Panc1 (cell line): ENCODE data around the gene SKI. TPM values are rescaled to one million over a fixed set of nuclear protein-coding genes. Genes with fewer than 3 reads are reported as not detected.
A peak's percentile ranks its signal among the peaks of the same experiment; 100 is the strongest.
"Not testable (repeated sequence)": the region's sequence is repeated elsewhere in the genome, so short reads cannot be mapped to it uniquely, and the experiment has no call there.

Experiments
- ATAC-seq: fragments of 200-7000 bp; cut with Tn5 transposase; 2 replicates; pipeline ENCODE4 v1.9.1; 2020; ENCODE audit warnings: mild to moderate bottlenecking, moderate library complexity
- BruUV-seq: library from RNA; stranded (reverse); fragments of 400-500 nt; replicated peaks from 2 replicates; lab custom pipeline; 2021; lab: Mats Ljungman, UMichigan
- CTCF ChIA-PET: fragments of 300-600 bp; sonication (Branson Sonifier 250); formaldehyde crosslinking; loops from one replicate; lab custom pipeline; 2022; ENCODE audit warnings: antibody characterized with exemption; lab: Charles Lee
- POLR2A ChIA-PET: fragments of 300-600 bp; sonication (Branson Sonifier 250); formaldehyde crosslinking; loops from one replicate; lab custom pipeline; 2022; ENCODE audit warnings: antibody characterized with exemption; lab: Charles Lee
- DNase-seq: peaks from one replicate; pipeline ENCODE4 v3.0.0-alpha.2; 2010; ENCODE audit warnings: low read depth, low spot score
- H3K27ac ChIP-seq: 2 replicates; pipeline ENCODE4 v1.5.1; 2011; ENCODE audit warnings: mild to moderate bottlenecking, low read length, inconsistent platforms
- H3K27me3 ChIP-seq: fragments of 200-500 bp; sonication (Bioruptor generic); 2 replicates; pipeline ENCODE4 v1.6.0; 2014; ENCODE audit warnings: low read length, inconsistent platforms; ENCODE audit not compliant: control insufficient read depth, insufficient read depth
- H3K36me3 ChIP-seq: fragments of 200-500 bp; sonication (Bioruptor generic); 2 replicates; pipeline ENCODE4 v1.5.1; 2014; ENCODE audit warnings: inconsistent platforms, mild to moderate bottlenecking, low read length, moderate library complexity; ENCODE audit not compliant: control insufficient read depth, insufficient read depth
- H3K4me1 ChIP-seq: 2 replicates; pipeline ENCODE4 v1.5.1; 2011; ENCODE audit warnings: inconsistent platforms, mild to moderate bottlenecking, low read length, moderate library complexity; ENCODE audit not compliant: control insufficient read depth, insufficient read depth
- H3K4me3 ChIP-seq, 2 experiments: 2 replicates each; pipeline ENCODE4 v1.5.1; 2011 to 2012; ENCODE audit warnings: low read depth in 2 of 2, low read length in 2 of 2, mild to moderate bottlenecking in 2 of 2, inconsistent platforms in 1 of 2, moderate library complexity in 1 of 2
- H3K9me3 ChIP-seq: fragments of 200-500 bp; sonication (Bioruptor generic); 2 replicates; pipeline ENCODE4 v1.5.1; 2014; ENCODE audit warnings: low read depth, mild to moderate bottlenecking, inconsistent platforms, low read length, moderate library complexity; ENCODE audit not compliant: control insufficient read depth, insufficient read depth
- POLR2AphosphoS5 ChIP-seq: IDR thresholded peaks from 2 replicates; pipeline ENCODE4 v1.6.1; 2012; ENCODE audit warnings: mild to moderate bottlenecking, low read depth, low read length, moderate library complexity
- SIN3A ChIP-seq: IDR thresholded peaks from 2 replicates; pipeline ENCODE4 v1.6.1; 2012; ENCODE audit warnings: low read depth, mild to moderate bottlenecking, low read length, moderate library complexity, borderline replicate concordance; ENCODE audit not compliant: insufficient read depth
- TCF7L2 ChIP-seq: IDR thresholded peaks from 2 replicates; pipeline ENCODE4 v1.6.1; 2011; ENCODE audit warnings: mild to moderate bottlenecking, low read depth, low read length, inconsistent platforms
- in situ Hi-C: cut with HindIII; loops from 2 replicates; pipeline ENCODE4 v1.10.0; 2016; ENCODE audit warnings: low sequenced_read_pairs, low pct_unique_long_range_greater_than_20kb
- intact Hi-C: fragments of 100-400 bp; cut with micrococcal nuclease; formaldehyde crosslinking; loops from one replicate; pipeline ENCODE4 v1.10.0; 2022; ENCODE audit not compliant: unreplicated experiment
- total RNA-seq: library from RNA; stranded (reverse); gene quantifications from one replicate; pipeline ENCODE4 v1.2.1, GENCODE V29; 2021; ENCODE audit not compliant: unreplicated experiment
- TF ChIP-seq, protein P1 (sequence below): fragments of 450-650 bp; IDR thresholded peaks from 2 replicates; pipeline ENCODE4 v1.5.1; 2017; ENCODE audit warnings: mild to moderate bottlenecking
- TF ChIP-seq, protein P2 (sequence below), 2 experiments: IDR thresholded peaks; 2 replicates each; pipeline ENCODE4 v1.6.1; 2011 to 2012; ENCODE audit warnings: low read depth in 2 of 2, control low read depth in 1 of 2, low read length in 1 of 2, mild to moderate bottlenecking in 1 of 2, moderate library complexity in 1 of 2; ENCODE audit not compliant: insufficient read depth in 1 of 2

Gene SKI
- total RNA-seq, 1 experiment from 2014 or later, result 63.2 TPM

DNA sequence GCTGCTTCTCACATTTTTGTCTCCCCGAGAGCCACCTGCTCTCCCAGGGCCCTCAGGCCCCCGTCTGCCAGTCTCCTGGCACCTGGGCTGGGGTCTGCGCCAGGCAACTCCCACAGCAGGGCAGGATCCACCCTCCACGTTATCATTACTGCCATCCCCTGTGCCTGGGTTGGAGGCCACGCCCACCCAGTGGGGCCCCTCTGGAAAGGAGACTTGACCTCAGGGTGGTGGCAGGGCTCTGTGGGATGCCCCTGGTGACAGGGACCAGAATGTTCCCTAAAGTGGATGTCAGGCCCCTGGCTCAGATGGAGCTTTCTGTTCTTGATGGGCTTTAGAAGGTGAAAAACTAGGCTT, 66.6 kb downstream of the SKI start:
- CTCF ChIA-PET, result no interaction called here
- H3K4me1 ChIP-seq, result peaks cover 9% of the 10 kb centered on the region
- no peaks in the 10 kb centered on the region for H3K27me3 ChIP-seq

DNA sequence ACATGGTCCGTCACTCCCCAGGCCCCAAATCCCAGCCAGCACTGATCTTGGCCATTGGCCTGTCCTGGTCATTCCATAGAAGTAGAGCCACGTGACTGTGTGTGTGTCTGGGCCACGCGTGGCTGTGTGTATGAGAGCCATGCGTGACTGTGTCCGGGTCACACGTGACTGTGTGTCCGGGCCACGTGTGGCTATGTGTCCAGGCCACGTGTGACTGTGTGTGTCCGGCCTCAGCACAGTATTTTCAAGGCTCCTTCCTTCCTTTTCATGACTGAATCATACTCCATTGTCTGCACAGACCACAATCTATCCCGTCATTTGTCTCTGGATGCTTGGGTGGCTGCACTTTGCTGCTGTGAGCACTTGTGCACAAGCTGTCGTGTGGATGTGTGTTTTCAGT, 67.4 kb downstream of the SKI start:
- in situ Hi-C loops (no loop called here), intact Hi-C loops (no loop called here)
- Histone ChIP-seq H3K4me3 (no peak overlapping the region), H3K9me3 (no peaks in the 10 kb centered on the region), H3K27ac (no peak overlapping the region), H3K4me1 (peaks cover 1% of the 10 kb centered on the region), H3K36me3 (no peaks in the 10 kb centered on the region), H3K27me3 (no peaks in the 10 kb centered on the region)
- ChIA-PET CTCF (no interaction called here), POLR2A (no interaction called here)
- TF ChIP-seq POLR2AphosphoS5 (no peak), SIN3A (no peak), TCF7L2 (no peak)
- TF ChIP-seq, protein P1, sequence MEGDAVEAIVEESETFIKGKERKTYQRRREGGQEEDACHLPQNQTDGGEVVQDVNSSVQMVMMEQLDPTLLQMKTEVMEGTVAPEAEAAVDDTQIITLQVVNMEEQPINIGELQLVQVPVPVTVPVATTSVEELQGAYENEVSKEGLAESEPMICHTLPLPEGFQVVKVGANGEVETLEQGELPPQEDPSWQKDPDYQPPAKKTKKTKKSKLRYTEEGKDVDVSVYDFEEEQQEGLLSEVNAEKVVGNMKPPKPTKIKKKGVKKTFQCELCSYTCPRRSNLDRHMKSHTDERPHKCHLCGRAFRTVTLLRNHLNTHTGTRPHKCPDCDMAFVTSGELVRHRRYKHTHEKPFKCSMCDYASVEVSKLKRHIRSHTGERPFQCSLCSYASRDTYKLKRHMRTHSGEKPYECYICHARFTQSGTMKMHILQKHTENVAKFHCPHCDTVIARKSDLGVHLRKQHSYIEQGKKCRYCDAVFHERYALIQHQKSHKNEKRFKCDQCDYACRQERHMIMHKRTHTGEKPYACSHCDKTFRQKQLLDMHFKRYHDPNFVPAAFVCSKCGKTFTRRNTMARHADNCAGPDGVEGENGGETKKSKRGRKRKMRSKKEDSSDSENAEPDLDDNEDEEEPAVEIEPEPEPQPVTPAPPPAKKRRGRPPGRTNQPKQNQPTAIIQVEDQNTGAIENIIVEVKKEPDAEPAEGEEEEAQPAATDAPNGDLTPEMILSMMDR, result no peak
- TF ChIP-seq, protein P2, sequence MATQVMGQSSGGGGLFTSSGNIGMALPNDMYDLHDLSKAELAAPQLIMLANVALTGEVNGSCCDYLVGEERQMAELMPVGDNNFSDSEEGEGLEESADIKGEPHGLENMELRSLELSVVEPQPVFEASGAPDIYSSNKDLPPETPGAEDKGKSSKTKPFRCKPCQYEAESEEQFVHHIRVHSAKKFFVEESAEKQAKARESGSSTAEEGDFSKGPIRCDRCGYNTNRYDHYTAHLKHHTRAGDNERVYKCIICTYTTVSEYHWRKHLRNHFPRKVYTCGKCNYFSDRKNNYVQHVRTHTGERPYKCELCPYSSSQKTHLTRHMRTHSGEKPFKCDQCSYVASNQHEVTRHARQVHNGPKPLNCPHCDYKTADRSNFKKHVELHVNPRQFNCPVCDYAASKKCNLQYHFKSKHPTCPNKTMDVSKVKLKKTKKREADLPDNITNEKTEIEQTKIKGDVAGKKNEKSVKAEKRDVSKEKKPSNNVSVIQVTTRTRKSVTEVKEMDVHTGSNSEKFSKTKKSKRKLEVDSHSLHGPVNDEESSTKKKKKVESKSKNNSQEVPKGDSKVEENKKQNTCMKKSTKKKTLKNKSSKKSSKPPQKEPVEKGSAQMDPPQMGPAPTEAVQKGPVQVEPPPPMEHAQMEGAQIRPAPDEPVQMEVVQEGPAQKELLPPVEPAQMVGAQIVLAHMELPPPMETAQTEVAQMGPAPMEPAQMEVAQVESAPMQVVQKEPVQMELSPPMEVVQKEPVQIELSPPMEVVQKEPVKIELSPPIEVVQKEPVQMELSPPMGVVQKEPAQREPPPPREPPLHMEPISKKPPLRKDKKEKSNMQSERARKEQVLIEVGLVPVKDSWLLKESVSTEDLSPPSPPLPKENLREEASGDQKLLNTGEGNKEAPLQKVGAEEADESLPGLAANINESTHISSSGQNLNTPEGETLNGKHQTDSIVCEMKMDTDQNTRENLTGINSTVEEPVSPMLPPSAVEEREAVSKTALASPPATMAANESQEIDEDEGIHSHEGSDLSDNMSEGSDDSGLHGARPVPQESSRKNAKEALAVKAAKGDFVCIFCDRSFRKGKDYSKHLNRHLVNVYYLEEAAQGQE (IDR thresholded peaks at IDR 0.05; ENCODE audit: insufficient read depth in 1 of 2, low read depth in 2 of 2, low read length in 1 of 2), result no peak
- ATAC-seq, result no peak
- no TSS peak for BruUV-seq
- DNase-seq, result no peak

More for the DNA sequence above, 66.6 kb downstream of the SKI start:
- BruUV-seq, result no TSS peak
- intact Hi-C loops, result no loop called here
- Histone ChIP-seq H3K36me3 (no peaks in the 10 kb centered on the region), H3K4me3 (no peak overlapping the region), H3K9me3 (no peaks in the 10 kb centered on the region), H3K27ac (no peak overlapping the region)
- DNase-seq, result no peak
- in situ Hi-C loops, result no loop called here
- POLR2A ChIA-PET, result interaction anchor here (0.6 kb wide), 1 partner anchor 15 kb away, joined by 3 read pairs; no protein-coding TSS in a partner anchor
- no peak for ATAC-seq
- TF ChIP-seq POLR2AphosphoS5 (no peak), TCF7L2 (no peak)
- TF ChIP-seq, protein P2 (IDR thresholded peaks at IDR 0.05; ENCODE audit: insufficient read depth in 1 of 2, low read depth in 2 of 2, low read length in 1 of 2), result no peak

DNA sequence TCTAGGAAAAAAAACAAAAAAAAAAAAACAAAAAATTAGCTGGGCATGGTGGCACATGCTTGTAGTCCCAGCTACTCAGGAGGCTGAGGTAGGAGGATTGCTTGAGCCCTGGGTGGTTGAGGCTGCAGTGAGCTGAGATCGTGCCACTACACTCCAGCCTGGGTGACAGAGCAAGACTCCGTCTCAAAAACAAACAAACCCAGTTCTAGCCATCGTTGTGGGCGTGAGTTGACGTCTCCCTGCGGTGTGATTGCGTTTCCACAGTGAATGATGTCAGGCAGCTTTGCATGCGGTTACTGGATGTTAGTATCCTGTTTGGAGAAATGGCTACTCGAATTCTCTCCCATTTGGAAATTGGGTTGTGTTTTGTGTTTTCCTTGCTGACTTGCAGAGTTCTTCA, 68.1 kb downstream of the SKI start:
- H3K4me1 ChIP-seq, H3K36me3 ChIP-seq, H3K27me3 ChIP-seq, H3K27ac ChIP-seq, ATAC-seq, DNase-seq, in situ Hi-C loops, H3K9me3 ChIP-seq, intact Hi-C loops, H3K4me3 ChIP-seq: not testable (repeated sequence)
- BruUV-seq, result TSS peak; percentile 27
- CTCF ChIA-PET, result interaction anchor here (0.6 to 0.7 kb wide), 2 partner anchors 10 to 482 kb away, joined by 3 to 4 read pairs; no protein-coding TSS in a partner anchor
- POLR2A ChIA-PET, result interaction anchor here (0.6 kb wide), 1 partner anchor 35 kb away, joined by 4 read pairs; no protein-coding TSS in a partner anchor
